Skin of body (tissue), 3 donors: ENCODE results near the gene CXADR. TPM values are rescaled to one million over a fixed set of nuclear protein-coding genes. Genes with fewer than 3 reads are reported as not detected.

Source experiments
- DNase-seq: peaks from one replicate; lab custom pipeline; 2025; lab: John Stamatoyannopoulos, UW
- small RNA-seq: library from RNA; depleted of rRNA; stranded (forward); fragments of <200 nt; gene quantifications from one replicate; pipeline ENCODE3, GENCODE V24; 2014; ENCODE audit warnings: low replicate concordance
- total RNA-seq: library from RNA; depleted of rRNA; stranded (reverse); fragments of >200 nt; gene quantifications from one replicate; pipeline ENCODE4 v1.2.3, GENCODE V29; 2014

The CXADR gene
- total RNA-seq, 1 donor from 2014 or later: 44.4 TPM

GRCh38 chr21:17590430-17590829 lies 77.6 kb downstream of the CXADR start:
- no peak for DNase-seq

DNA sequence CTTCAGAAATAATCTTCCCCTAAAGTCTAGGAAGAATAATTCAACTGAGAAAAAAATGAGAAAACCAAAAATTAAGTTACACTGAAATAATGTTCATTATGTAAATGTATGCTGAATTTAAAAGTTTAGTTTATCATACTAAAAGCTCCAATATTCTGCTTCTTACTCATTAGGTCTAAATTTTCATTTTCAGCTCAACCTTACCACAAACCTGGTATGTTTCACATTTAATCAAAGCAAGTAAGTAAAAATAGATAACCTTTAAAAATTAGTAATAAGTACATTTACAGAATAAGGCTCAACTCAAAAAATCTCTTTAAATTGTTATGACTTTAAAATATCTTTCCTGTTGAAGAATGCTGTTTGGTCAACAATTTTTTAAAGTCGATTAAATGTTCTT lies 84.8 kb downstream of the CXADR start:
- DNase-seq: no peak

DNA sequence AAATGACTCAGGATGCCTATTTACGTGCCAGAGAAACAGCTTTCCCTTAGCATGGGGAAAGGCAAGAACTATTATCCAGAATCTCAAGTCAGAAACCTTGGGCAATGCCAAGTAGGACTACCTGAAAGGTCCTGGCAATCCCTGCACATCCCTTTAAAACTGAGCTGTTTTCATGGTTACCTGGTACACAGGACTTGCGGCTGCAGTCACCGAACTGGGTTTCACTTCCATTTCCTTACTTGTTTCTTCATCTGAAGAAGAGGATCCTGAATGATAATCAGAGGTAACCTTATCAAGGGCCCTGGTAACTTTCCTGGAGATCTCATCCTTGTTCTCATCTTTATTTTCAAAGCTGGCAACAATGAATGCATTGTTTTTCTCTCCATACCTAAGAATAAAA lies 85.6 kb downstream of the CXADR start:
- DNase-seq: no peak

- no peak for DNase-seq
Observed at GRCh38 chr21:17602874-17603273, 90.0 kb downstream of the CXADR start.

- no peak for DNase-seq
Observed at GRCh38 chr21:17607684-17608083, 94.8 kb downstream of the CXADR start.

DNA sequence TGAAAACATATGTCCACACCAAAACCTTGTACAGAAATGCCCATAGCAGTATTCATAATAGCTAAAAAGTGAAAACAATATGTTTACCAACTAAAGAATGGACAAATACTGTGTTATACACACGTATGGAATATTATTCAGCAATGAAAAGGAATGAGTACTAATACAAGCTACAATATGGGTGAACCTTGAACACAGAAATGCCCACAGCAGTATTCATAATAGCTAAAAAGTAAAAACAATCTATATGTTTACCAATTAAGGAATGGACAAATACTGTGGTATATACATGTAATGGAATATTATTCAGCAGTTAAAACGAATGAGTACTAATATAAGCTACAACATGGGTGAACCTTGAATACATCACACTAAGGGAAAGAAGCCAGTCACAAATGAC lies 96.8 kb downstream of the CXADR start:
- DNase-seq: no peak

- no peak for DNase-seq
Observed at GRCh38 chr21:17610911-17611310, 98.1 kb downstream of the CXADR start.

DNA sequence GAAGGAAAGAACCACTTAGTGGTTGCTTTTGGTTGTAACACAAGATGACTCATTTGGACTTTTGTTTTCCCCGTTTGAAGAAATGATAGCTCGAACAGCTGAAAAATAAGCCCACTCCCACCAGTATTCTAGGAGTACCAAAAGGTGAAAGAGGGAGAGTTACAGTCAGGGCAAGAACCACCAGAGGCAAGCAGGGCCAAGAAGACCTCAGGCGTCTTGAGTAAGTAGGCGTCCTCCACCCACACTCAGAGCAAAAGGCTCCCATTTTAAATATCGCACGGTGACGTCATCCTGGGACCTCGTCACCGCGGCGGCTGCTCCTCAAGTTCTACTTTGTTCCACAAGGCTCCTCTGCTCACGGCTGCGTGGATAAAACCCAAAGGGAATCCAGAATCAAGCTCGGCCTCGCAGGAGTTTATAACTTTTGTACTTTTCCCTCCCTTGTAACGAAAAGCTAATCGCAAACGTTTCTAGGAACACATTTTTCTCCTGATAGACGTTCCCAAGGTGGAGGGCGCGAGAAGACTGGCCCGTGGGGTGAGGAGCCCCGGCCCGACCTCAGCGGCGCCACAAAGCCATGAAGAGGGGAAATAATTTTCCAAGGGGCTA lies 98.7 kb downstream of the CXADR start:
- DNase-seq: peak; percentile 86

DNA sequence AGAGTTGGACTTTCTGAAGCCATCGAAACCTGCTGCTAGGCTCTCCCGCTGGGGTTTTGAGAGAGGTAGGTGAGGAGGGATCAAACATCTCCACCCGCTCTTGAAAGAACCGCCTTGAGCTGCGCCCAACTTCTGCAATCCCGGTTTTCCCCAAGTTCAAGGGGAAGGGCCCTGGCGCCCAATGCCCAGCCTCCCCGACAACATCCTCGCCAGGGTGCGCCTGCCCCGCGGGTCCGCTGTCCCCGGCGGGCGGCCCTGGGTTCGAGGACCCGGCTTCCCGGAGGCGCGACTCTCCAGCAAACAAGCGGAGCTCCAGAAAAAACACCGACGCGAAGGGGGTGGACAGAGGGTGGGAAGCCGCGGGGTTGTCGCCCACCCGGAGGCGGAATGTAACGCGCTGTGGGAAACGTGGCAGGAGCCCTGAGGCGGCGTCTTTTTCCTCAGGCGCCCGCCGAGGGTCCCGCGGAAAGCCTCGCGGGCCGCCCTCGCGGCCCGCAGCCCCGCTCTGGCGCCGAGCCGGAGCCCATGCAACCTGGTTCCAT lies 99.3 kb downstream of the CXADR start:
- DNase-seq: no peak

DNA sequence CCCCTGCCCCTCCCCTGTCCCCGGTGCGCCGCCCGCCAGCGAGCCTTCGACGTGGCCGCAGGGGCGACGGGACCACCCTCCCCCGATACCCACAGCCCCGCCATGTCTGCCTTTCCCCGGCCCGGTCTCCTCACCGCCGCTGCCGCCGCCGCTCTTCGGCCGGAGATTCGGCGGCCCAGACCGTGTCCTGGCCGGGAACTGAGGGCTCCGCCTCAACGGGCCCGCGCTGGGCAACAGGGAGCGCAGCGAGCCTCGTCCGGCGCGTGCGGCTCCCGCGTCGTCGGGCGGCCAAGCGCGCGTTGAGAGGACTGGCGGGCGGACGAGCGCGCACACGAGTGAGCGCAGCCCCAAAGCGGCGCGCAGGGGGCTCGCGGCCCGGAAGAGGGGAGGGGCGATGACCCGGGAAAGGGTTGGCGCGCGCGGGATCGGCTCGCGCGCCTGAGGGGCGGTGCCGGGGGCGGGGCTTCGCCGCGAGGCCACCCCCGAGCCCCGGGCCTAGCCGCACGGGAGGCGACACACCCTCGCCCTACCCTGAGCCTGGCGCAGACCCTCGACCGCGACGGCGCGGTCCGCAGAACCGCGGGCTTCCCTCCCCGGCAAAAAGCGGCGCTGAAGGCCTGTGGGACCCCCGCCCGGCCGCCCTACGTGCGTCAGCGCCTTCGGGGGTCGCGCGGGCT lies 99.9 kb downstream of the CXADR start, which contains the start of gene BTG3:
TSS of gene BTG3 (minus strand) at position 337 of the 677 bp plus-strand sequence. CDS start 3,757 bp downstream, outside the sequence.
- peak; percentile 72 for DNase-seq

DNA sequence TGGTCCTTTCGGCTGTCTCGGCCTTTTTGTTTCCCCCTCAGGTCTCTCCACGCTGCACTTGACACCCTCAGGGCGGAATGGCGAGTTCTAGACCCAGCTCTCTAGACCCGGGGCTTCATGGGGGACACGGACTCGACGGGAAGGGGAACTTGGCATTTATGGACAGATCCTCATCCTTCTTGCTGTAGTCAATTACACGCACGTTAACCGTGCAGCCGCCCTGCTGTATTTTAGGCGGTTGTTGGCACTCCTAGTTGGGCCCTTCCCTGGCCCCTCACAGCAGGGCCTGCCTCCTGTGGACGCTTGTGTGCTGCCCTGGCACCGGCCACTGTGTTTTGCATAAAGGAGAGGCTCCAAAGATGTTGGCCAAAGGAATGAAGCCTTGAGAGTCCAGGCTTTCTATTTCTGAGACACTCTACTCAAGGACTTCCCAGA lies 100.4 kb downstream of the CXADR start:
- DNase-seq: peak; percentile 72

DNA sequence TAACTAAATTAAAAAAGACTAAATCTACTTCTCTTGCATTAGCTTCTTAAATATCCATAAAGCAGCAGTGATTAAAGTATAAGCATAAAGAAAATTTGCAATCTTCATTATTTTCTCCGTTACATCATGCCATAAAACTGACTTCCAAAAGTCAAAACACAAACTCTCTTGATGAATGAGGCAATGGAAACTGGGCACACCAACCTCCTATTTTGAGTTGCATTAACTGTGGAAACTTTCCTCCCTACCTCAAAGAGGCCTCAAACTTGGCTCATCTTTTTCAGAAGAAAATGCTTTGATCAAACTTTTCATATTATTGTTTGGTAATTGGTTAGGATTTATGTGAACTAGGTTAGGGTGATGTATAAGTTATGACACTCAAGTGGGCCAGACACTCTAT lies 104.0 kb downstream of the CXADR start:
- DNase-seq: peak; percentile 10

- no peak for DNase-seq
Observed at GRCh38 chr21:17622018-17622417, 109.2 kb downstream of the CXADR start.

- peak; percentile 6 for DNase-seq
Observed at GRCh38 chr21:17631195-17631594, 118.4 kb downstream of the CXADR start.

- DNase-seq: no peak
Observed at GRCh38 chr21:17636711-17637110, 123.9 kb downstream of the CXADR start.

DNA sequence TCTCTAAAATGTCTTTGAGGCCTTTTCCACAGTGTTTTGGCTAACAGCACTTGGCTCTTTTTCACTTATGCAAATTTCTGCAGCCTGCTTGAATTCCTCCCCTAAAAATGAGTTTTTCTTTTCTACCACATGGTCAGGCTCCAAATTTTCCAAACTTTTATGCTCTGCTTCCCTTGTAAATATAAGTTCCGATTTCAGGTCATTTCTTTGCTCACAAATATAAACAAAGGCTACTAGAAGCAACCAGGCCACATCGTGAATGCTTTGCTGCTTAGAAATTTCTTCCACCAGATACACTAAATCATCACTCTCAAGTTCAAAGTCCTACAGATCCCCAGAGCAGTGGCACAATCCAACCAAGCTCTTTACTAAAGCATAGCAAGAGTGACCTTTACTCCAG lies 128.0 kb downstream of the CXADR start:
- no peak for DNase-seq

Small RNA genes lying within 50 kb of the gene (small RNA-seq; reads per million reads assigned to genes)
- not detected for gene RF00019
- gene RN7SL163P: not detected
- not detected for gene RPL39P40

Other genes with a start within 250 kb of the CXADR start
- gene BTG3, start 99.9 kb downstream of the CXADR start, total RNA-seq: 69.2 TPM